PFSK-1 (cell line): ENCODE data around the gene LLPH.

ENCODE experiments used
- FOXP2 ChIP-seq: optimal IDR thresholded peaks from 2 replicates; pipeline ENCODE3; 2011; ENCODE audit warnings: borderline replicate concordance, control low read depth, inconsistent platforms; ENCODE audit not compliant: insufficient read depth; ENCODE audit errors: extremely low read length, extremely low read depth
- POLR2AphosphoS5 ChIP-seq: IDR thresholded peaks from 2 replicates; pipeline ENCODE4 v1.6.1; 2012; ENCODE audit warnings: low read depth, mild to moderate bottlenecking, control low read depth, low read length, moderate library complexity
- REST ChIP-seq, 2 experiments: IDR thresholded peaks; 2 replicates each; pipeline versions ENCODE4 v1.6.1 to v1.8.0; 2011 to 2012; ENCODE audit warnings: low read depth in 2 of 2, low read length in 2 of 2, control low read depth in 1 of 2, inconsistent platforms in 1 of 2, mild to moderate bottlenecking in 1 of 2, moderate library complexity in 1 of 2; ENCODE audit not compliant: insufficient read depth in 1 of 2
- SIN3A ChIP-seq: IDR thresholded peaks from 2 replicates; pipeline ENCODE4 v1.6.1; 2012; ENCODE audit warnings: mild to moderate bottlenecking, low read length, moderate library complexity, borderline replicate concordance; ENCODE audit not compliant: insufficient read depth
- TAF1 ChIP-seq: IDR thresholded peaks from 2 replicates; pipeline ENCODE4 v1.6.1; 2012; ENCODE audit warnings: low read length, control low read depth, borderline replicate concordance; ENCODE audit not compliant: insufficient read depth

Gene LLPH

GRCh38 chr12:66152732-66153131 is 22.2 kb upstream of the LLPH start:
- TF ChIP-seq FOXP2 (no peak), REST (IDR thresholded peaks at IDR 0.05; ENCODE audit: insufficient read depth in 1 of 2, low read depth in 2 of 2, low read length in 2 of 2) (no peak), SIN3A (no peak), POLR2AphosphoS5 (no peak), TAF1 (no peak)

GRCh38 chr12:66149702-66150398 is 19.3 kb upstream of the LLPH start:
- TF ChIP-seq REST (IDR thresholded peaks at IDR 0.05; ENCODE audit: insufficient read depth in 1 of 2, low read depth in 2 of 2, low read length in 2 of 2) (no peak), TAF1 (no peak), POLR2AphosphoS5 (no peak), SIN3A (no peak), FOXP2 (no peak)

- TF ChIP-seq POLR2AphosphoS5 = no peak
- TF ChIP-seq FOXP2 = no peak
- TF ChIP-seq TAF1 = no peak
- TF ChIP-seq SIN3A = no peak
- TF ChIP-seq REST (IDR thresholded peaks at IDR 0.05; ENCODE audit: insufficient read depth in 1 of 2, low read depth in 2 of 2, low read length in 2 of 2) = no peak
Observed at GRCh38 chr12:66144791-66145754, 14.5 kb upstream of the LLPH start.

- TF ChIP-seq TAF1 (no peak), REST (IDR thresholded peaks at IDR 0.05; ENCODE audit: insufficient read depth in 1 of 2, low read depth in 2 of 2, low read length in 2 of 2) (no peak), FOXP2 (no peak), POLR2AphosphoS5 (no peak), SIN3A (no peak)
Observed at GRCh38 chr12:66143868-66144267, 13.3 kb upstream of the LLPH start.
